Renal cortical epithelial cell (primary cell): ENCODE data around the gene IPPK. TPM values are rescaled to one million over a fixed set of nuclear protein-coding genes. Genes with fewer than 3 reads are reported as not detected.

Source experiments
- DNase-seq: peaks from one replicate; pipeline ENCODE4 v3.0.0-alpha.2; 2011; ENCODE audit warnings: low read depth
- total RNA-seq: library from RNA; depleted of rRNA; stranded (reverse); fragments of >200 nt; gene quantifications from 2 replicates; pipeline ENCODE4 v1.2.3, GENCODE V29; 2014

The IPPK gene
- total RNA-seq, 1 donor from 2014 or later, result 29.4 TPM

GRCh38 chr9:92657296-92658094 is 12.4 kb downstream of the IPPK start:
- no peak for DNase-seq

DNA sequence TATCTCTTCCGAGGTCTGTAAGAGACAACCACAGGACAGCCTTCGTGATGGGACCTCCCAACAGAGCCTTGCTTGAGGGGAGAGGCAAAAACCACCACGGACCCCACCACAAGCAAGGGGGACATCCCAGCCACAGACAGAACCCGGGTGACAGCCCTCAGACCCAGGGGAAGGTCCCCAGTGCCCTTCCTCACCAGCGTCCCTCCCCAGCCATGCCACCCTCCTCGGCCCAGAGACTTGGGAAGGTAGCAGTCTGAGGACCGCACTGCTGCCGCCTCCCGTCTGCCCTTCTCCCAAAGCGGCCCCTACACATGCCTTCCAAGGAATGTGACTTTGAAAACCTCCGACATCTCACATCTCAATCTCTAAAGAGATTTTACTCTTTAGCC is 13.4 kb downstream of the IPPK start:
- DNase-seq, result no peak

DNA sequence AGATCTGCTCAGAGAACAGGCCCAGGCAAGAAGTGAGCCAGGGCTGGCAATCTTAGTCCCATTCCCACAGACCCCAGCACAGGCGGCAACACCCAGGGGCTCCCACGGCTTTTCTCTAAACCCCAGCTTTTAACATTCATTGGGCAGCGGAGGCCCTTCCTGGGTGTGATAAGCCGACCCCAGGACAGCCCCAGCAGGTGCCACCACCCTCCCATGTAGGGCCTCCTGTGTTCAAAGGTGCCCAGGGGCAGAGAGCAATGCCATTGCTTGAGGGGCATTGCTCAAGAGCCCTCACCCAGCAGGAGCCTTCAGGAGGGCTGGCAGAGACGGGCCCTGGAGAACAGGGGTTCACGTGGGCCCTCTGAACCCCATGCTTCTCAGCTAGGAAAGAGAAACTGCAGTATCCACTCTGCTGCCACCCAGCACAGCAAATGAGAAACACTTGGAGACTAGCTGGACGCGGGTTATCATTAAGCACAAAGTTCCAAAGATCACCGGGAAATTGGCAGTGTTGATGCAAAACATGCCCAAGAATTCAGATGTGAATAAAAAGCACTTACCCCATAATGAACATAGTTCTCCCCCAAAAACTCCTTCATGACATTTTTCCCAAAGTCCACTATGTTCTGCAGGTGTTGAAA is 13.9 kb downstream of the IPPK start:
- no peak for DNase-seq

GRCh38 chr9:92655366-92655765 is 14.6 kb downstream of the IPPK start:
- no peak for DNase-seq

DNA sequence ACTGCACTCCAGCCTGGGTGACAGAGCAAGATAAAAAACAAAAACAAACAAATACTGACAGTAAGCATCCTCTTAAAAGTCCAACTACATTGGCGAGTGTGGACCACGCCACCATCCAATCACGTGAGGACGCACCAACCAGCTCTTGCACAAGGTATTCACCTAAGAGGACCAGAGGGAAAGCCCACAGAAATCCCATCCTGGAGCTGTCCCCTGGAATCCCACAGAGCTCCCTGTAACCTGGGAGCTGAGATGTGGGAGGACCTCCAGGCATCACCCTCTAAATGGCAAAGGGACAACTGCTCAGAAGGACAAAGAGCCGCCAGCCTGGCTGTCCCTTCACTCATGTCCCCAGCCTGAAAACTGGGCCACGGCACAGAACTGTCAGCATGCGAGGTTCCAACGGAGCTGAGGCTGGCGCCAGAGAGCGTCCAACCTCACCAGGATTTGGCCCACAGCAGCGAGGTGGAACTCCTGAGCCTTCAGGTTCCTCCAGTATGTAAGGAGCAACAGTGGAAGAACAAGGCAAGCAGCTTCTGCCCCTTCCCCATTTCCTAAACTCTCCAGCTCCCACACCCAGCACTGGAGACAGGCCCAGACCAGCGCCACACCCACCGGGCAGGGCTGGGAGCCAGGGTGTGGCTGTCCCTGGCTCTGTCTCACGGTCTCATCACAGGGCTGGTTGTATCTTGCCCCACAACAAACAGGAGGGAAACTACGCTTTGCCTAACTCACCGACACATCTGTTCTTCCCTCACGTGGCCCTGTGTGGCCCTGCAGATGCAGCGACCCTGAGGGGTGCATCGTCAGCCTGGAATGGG is 15.2 kb downstream of the IPPK start:
- no peak for DNase-seq

GRCh38 chr9:92652461-92652860 is 17.5 kb downstream of the IPPK start:
- DNase-seq, result no peak

GRCh38 chr9:92650839-92651621 is 18.9 kb downstream of the IPPK start:
- no peak for DNase-seq

DNA sequence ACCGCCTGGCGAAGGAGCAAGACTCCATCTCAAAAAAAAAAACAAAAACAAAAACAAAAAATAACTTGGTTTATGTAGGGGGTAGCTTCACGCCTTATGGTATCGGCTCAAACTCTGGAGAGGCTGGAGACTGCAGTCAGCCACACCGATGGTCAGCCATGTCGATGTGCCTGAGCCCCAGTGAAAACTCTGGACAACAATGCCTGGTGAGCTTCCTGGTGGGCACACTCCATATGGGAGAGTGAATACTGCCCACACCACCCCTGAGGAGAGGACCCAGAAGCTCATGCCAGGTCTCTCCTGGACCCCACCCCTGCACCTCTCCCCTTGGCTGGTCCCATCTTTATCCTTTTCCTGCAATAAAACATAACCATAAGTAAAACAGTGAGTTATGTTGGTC is 19.6 kb downstream of the IPPK start:
- DNase-seq, result no peak

- no peak for DNase-seq
These were observed 20.9 kb downstream of the IPPK start for GRCh38 chr9:92649007-92649406.

DNA sequence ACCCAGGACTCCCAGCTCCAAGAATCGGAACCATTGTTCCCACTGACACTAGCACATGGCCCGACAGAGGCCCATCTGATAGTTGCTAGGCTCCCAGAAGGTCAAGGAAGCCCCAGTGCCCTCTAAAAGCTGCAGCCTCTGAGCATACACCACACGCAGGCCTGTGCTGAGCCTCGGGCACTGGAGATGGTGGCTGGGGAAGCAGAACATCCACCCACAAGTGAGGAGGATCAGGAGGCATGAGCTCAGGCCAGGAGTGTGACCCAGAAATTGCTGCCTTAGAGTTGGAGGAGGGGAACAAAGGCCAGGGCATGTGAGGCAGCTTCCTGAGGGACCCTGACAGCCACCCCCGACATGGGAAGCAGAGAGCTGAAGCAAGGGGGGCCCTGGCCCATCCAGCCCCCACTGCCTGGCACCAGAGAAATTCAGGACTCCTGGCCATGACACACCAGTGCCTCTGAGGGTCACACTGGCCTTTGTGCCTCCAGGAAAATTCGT is 21.4 kb downstream of the IPPK start:
- no peak for DNase-seq

DNA sequence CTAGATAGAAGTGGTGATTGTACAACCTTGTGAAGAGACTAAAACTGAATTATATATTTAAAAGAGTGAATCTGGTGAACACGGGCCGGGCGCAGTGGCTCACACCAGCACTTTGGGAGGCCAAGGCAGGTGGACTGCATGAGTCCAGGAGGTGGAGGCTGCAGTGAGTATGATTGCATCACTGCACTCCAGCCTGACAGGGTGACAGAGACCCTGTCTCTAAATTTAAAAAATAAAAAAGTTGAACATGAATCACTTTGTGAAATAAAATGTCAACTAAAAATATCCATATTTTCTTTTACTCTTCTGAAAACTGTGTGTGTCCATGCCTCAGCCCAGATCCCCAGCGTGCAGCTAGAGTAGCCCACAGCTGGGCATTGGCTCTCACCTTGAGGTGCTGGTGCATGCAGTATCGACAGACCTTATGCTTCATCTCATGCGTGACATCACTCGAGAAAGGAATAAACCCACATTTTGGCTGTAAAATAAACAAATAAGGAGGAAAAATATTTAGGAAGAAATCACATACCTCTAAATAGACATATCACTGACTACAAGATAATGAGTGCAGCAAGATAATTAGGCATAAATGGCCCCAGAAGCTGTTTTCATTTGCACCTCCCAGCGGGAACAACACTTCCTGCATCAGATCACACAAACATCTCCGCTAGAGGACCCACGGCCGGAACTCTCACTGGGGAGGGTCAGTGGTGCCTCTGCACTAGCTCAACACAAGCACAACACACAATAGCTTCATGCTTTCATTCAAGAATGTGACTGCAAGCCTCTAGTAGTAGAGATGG is 22.1 kb downstream of the IPPK start:
- DNase-seq, result no peak

GRCh38 chr9:92645041-92645440 is 24.9 kb downstream of the IPPK start:
- no peak for DNase-seq

GRCh38 chr9:92644278-92644677 is 25.7 kb downstream of the IPPK start:
- no peak for DNase-seq

GRCh38 chr9:92642564-92642963 is 27.4 kb downstream of the IPPK start:
- DNase-seq, result no peak

- DNase-seq, result no peak
These were observed 27.9 kb downstream of the IPPK start for GRCh38 chr9:92642041-92642451.

DNA sequence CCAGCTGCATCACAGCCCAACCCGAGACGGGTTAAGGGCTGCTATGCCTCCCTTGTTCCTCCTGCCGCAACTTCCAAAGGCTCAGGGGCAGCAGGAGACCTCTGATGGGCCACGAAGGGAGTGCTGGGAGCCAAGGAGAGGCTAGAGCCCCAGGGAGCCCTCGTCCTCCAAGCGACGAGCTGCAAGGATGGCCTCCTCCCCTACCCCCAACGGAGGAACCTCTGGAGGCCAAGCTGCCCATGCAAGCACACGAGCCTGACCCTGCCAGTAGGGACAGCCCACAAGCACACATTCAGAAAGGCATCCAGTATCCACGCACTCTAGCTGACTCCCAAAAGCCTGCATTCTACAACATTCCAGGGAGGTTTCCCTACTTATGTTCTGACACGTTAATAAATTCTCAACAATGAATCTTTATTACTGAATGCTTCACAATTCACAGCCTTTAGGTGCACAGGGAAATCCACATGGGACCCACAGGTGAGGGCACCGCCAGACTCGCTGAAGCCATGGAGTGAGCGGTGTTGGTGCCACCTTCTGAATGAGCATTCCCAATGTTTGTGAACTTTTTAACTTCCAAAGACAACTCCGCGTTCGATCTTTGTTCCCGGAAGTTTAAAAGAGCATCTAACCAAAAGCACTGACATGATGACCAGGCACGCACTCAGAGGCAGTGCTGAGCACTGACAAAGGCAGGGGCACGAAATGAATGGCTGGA is 28.7 kb downstream of the IPPK start:
- DNase-seq, result no peak

DNA sequence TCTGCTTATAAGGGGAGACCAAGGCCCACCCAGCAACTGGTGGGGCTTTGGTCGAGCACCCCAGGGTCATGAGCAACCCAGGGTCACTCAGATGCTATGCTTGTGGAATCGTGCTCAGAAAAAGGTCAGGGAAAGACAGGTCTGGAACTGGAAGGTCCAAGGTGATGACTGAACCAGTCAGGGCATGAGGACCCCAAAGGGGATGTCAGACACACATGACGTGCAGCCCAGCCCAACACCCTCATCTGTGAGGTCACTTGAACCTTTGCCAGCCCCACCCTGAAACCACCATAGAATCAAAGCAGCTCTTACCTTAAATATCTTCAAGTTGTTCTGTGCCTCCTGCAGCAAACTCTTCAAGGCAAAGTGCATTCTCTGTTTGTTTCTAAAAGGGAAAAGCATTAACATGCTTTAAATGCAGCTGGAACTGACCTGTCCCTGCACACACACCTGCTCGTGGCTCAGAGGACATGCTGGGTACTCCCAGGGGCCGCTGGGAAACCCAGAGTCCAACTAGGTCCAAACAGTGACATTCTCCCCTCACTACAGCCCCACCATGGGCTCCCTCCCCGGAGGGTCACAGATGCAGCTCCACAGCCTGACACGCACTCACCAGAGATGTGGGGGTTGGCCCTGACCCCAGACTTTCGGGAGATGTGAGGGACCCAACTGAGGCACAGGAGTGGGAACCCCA is 29.4 kb downstream of the IPPK start:
- DNase-seq, result no peak

GRCh38 chr9:92639791-92640271 is 30.1 kb downstream of the IPPK start:
- no peak for DNase-seq

- no peak for DNase-seq
These were observed 30.8 kb downstream of the IPPK start for GRCh38 chr9:92639124-92639523.
